Right kidney (tissue), 1 donor: ENCODE results near the gene CD28.

Experiments
- DNase-seq: peaks from one replicate; pipeline ENCODE4 v3.0.0-alpha.2; 2016

The CD28 gene

DNA sequence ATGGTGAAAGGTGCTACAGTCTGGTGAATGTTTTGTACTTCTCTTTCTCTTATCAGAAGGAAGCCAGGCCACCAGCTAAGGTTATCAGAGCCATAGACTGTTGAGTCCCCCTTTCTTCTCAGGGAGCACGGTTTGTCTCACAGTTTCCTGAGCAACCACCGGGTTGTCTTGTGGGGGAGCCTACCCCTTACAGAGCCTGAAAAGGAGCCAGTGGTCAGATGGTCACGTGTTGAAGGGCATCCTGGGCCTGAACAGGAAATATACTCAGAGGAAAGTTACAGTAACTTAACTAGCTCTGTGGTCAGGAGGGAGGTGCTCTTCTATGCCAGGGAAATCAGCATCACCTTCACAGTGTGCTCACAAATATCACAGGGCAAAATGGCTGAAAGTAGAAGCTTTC is 11.6 kb downstream of the CD28 start:
- no peak for DNase-seq

DNA sequence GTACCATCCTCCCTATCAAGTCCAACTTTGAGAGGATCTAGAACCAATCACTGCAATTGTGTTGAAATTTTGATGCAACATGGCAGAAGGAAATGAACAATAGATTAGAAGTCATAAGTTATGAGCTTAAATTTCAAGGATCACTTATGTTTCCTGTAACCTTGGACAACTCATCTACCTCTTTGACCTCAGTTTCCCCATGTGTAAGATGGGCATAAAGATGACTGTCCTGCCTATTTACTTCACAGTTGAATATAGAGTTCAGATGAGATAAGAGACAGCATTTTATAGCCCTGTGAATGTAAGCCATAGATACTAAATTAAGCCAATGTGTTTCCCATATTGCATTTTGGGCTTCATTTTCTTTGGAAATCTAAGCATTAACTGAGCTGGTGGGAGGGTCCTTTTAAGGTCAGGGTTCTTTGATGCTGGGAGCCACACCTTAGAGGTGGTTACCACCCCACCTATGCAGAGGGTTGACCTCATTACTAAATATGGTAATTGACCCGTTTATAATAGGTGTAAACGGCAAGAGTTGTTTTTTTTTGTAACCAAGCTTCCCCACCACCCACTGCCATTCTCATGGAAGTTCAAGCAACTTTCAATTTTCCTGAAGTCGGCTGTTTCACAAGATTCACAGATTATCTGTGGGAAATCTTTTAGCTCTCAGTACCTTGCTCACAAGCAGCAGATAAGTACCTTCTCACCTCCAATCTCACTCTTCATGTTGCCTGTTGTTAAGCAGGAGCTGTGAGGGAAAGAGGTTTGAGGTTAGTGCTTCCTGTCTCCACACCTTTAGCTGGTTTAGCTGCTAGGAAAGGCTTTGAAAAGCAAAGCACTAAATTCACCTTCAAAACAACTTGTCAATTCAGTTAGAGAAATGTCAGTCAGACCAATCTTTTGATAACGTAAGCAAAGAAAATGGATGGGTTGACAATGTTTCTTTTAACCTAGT is 13.3 kb downstream of the CD28 start:
- no peak for DNase-seq

DNA sequence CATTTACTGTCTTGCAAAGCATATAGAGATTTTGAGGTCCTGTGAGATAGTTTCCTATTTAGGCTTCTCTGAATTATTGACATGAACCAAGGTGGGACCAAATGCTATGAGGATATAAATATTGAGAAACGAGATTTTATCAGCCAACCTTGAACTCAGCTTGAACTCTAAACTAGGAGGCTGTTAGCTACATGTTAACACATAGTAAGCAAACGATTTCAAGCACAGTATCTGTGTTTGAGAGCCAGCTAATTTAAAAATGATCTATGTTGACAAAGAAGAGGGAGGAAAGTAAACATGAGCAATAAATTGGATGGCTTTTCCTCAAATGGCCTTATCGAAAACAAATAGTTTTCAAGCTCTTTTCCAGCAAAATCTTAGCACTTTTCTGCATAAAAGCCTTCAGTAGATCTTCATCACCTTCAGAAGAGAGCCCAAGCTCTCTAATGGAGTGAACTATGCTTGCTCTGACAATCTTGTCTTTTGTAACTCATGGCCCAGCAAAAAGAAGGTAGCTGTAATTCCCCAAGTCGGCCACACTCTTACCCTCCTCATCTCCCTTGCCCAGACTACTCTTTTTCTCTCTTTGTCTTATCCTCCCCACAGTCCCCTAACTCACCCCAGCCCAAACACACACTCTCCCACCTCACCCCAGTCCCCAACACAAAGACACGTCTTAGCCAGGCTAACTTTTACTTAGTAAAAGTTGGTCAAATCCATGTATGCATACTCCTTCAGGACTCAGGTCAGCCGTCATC is 14.7 kb downstream of the CD28 start:
- no peak for DNase-seq

DNA sequence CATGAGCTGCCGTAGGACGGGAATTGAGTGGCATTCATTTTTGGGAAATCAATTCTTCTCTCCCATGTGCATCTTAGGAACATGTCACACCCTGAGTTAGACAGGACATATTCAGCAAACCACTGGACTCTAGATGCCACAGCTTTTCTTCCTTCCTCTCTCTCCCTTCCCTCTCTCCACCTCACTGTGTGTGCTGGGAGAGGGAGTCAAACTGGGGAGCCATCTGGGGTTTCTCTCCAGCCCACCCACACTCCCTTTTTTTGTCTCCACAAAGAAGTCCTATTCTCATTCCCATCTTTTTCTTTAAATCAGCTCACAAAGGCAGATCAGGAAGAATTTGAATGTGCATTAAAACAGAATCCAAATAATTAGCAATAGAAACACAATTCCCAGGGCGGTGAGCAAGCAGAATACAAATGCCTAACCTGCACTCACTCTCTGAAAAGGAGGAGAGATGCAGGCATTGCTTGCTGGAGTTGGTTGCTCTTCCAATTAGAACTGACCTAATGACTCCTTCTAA is 15.4 kb downstream of the CD28 start:
- no peak for DNase-seq

DNA sequence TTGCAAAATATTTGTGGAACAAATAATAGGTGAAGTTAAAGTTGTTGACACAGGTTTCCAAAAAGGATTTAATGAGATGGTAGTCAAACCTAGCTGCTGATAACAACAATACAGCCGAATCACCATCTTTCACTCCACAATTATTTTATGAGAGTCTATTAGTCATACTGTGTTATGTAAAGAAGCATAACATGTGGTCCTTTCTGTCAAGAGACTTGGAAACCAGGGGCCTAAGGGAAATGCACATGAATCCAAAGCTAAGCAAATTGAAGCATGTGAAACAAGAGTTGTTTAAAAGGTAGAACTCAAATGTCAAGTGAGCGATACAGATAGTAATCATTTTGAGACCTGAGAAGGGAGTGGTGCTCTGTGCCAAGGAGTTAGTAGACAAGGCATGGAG is 16.0 kb downstream of the CD28 start:
- DNase-seq: no peak

DNA sequence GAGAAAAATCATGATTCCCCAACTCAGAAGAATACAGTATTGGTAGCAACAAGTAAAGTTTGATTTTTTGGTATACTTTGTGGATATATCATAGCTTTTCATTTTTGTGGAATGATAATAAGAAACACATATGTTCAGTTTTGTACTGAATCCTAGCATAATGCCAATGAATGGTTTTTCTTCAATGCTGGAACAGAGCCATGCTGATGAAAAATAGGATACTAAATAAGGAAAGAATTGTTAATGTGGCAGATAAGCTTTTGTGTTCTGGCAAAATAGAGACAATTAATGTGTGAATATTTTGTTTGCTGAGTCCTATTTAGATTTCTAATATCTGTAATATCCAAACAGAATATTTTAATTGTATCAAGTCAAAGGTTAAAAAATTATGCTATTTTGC is 21.9 kb downstream of the CD28 start:
- DNase-seq: no peak

DNA sequence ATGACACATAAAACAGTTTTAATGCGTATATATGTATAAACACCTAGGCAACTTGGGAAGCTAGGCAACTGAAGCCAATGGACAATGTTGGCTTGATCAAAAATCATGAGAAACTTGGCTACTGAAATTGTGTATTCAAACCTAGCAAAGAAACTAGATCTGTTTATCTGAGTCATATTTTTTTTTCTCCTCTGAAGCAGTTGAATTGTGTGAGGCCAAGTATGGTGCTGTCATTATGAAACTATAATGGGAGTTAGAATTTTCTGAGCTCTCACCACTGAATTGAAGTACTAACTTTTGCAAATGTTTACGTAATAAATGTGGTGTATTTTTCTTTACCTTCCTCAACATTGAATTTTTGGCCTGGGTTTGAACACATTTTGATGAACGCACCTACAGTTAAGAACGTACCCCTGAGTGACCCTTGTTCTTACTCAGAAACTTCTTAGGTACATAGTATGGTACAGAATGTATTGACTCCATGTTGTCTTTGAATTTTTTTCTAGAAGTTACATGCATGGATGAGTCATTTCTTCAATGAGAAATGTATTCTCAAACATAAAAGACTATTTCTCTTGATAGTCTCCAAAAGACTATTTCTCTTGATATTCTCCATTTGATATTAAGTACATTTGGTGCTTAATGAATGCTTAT is 23.8 kb downstream of the CD28 start:
- no peak for DNase-seq

DNA sequence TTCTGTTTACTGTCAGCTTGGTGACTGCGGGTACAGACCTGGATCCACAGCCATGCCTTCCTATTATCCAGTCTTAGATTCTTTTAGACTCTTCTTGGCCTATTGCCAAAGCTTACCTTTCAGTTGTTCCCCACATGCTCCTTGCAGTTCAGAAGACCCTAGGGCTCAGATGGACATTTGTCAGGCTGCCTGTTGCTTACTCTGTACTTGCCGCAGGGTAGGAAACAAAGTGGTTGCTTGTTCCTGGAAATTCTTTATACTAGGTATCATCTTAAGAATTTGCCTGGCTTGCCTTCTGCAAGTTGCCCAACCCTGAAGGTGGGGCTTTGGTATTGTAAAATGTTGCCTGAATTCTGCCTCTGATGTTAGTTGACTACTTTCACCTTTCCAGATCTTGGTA is 24.4 kb downstream of the CD28 start:
- no peak for DNase-seq

DNA sequence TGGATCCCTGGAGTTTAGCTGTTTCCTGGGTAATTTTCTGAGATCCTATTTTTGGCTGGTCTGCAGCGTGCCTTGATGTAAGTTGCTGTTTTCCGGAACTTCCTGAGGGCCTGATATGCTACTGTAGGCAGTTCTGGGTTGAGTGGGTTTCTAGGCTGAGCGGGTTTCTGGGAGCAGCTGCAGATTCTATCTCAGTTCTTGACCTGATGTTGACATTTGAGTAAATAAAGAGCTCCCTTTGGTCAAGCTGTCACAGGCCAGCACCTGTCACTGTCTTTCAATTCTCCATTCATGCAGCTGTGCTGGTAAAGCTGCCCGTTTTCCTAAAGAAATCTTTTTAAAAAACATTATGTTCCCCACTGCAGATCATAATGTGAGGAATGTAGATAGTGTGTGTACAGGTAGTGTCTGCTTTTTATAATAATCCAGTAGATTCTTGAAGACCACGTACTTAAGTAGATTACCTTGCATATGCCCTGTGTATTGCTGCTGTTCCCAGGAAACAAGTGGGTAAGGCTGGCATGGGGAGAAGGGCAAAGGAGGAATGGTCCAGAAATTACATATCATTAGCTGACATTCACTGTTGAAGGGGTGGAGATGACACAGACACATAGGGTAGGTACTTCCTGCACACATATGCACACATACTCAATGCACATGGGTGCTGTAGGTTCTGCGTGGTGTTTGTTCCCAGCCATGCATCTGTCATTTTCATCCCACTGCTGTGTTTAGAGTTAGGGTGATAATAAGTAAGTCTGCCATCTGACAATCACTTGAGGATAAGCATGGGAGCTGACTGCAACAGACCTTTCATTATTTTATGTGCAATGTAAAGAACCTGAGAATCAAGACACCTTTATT is 25.9 kb downstream of the CD28 start:
- DNase-seq: no peak

DNA sequence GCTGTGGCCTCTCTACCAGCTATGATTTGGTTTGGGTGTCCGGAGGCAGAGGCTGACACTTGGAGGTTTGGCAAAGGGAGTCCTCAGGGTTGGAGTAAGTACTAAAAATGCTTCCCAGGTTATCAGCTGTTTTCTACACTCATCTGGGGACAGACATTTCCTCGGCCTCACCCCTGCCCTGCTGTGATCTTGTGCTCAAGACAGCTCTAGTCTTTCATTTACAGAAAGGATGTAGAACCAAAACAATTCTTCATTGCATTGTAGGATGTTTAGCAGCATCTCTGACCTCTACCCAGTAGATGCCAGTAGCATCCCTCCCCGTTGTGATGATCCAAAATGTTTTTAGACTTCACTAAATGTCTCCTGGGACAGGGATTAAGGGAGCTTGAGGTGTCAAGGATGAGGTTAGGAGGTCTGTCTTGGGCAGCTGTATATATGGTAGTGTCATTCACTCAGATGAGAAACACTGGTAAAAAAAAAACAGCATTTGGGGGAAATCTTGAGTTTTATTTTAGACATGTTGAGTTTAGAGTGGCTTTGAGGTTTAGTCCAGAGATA is 26.6 kb downstream of the CD28 start:
- DNase-seq: no peak

DNA sequence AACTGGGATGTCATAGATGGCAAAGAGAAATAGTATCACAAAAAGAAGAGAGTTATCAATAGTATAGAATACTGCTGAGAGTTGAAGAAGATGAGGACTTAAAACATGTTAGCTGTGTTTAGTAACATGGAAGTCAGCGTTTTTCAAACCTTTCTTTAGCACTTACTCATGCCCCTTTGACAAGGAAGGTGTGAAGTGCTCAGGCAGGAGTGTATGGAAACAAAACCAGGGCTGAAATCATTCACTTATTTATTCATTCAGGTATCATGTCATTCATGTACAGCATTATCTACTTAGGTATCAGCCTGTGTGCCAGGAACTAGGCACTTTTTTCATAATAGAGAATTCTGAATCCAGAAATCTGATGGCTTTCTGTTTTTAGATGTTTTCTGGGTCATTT is 27.2 kb downstream of the CD28 start:
- no peak for DNase-seq

DNA sequence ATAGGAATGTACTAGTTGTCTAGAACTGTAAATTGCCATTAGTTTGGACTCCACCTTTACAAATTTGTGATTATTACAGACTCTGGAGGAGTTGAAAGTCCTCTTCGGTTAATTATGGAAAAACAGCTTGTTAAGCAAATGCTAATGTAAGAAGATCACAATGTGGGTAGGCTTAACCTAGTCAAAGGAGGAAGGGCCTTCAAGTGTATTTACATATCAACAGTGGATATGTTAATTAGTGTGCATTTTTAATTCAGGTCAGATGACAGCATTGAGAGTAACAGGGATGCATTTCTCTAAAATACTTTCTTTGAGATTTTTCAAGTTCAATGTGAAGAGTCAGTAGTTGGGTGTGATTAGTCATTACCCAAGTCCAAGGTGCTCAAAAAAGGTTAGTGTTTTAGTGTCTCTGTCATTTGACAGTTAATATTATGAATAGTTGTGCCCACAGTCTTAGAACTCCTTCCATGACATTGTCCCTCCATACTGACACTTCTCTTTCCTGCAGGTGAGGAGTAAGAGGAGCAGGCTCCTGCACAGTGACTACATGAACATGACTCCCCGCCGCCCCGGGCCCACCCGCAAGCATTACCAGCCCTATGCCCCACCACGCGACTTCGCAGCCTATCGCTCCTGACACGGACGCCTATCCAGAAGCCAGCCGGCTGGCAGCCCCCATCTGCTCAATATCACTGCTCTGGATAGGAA is 28.0 kb downstream of the CD28 start:
- no peak for DNase-seq

DNA sequence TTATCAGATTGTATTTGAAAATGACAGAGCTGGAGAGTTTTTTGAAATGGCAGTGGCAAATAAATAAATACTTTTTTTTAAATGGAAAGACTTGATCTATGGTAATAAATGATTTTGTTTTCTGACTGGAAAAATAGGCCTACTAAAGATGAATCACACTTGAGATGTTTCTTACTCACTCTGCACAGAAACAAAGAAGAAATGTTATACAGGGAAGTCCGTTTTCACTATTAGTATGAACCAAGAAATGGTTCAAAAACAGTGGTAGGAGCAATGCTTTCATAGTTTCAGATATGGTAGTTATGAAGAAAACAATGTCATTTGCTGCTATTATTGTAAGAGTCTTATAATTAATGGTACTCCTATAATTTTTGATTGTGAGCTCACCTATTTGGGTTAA is 30.9 kb downstream of the CD28 start:
- DNase-seq: no peak

DNA sequence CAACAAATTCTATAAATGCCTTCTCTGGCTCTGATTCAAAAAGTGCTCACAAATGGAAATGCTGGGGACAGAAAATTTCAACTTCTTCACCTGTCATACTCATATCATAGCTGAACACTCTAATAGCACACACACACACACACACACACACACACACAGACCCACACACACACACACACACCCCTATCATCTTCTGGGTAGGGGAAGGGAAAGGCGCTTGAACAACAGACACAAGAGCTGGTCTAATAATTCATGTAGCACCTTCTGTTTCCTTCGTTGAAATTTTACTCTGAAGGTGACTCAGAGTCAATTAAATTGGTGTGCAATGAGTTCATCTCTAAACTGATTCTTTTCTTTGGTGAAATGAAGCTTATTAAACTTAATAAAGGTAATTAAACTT is 32.9 kb downstream of the CD28 start:
- DNase-seq: no peak

DNA sequence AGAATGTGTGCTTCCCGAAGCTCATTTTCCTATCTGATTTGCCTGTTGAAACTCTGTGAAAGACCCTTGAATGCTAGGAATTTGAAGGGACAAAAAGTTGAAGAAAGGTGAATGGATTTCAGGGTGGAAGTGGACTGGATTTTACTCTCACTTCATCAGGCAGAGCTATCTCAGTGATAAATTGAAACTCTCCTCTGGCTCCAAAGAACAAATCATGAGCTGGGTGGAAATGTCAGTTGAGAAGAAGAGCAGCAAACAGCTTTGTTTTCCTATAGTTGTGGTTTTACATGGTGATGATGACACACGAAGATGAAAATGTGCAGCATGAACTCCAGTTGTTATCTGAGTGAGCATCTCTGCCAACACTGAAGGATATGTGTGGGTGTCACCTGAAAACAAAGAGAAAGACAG is 34.4 kb downstream of the CD28 start:
- DNase-seq: no peak

DNA sequence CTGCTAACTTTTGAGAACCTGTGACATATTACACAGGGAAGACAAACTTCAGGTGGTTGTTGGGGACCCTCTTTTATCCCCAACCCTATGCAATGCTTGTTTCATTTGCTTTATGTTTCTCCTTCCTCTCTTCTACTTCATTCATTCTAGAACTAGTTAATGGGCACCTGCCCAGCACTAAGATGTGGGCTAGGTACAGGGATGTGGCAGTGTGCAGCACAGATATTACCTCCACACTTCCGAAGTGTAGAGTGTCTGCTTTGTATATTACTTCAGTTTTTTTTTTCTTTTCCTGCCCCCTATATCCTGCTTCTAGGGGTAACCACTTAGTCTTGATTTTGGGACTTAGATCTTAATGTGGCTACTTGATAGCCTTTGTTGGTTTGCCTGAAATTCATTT is 35.1 kb downstream of the CD28 start:
- no peak for DNase-seq

DNA sequence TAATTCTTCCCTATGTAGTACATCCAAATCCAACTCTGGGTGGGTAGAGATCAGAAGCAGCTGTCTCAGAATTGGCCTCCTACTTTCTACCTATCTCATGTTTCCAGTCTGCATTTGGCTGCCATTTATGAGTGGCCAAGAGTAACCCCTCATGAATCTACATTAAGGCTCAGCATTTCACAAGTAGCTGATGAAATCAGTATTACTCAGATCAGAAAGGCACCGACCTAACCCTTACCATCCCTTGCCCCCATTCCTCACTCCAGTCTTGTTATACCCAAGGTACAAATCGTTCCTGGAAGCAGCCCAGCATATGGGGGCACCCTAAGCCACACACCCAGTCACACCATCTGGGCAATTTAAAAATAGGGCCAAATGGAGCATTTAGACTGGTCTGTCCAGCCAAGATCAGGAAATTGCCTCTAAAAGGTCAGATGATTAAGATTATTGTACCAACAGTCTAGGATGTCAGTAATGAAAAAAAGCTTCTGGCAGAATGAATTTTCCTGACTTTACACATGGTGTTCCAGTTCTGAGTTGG is 37.1 kb downstream of the CD28 start:
- DNase-seq: no peak

DNA sequence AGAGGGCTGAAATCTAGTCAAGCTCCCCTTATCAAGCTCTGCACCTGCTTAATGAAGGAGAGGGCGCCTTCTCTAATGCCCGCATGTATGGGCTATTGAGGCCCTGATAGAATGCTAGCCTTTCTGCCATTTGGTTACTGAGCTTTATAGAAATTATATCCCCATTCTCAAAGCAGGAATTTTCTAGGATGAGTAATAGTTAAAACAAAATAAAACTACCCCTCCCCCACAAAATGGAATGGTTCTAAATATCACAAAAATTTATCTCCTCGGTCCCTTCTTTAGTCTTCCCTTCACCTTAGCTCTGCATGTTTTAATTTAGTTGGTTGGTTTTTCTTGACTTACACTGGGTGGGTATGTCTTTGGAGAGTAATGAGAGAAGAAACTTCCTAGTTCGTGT is 37.7 kb downstream of the CD28 start:
- DNase-seq: no peak

DNA sequence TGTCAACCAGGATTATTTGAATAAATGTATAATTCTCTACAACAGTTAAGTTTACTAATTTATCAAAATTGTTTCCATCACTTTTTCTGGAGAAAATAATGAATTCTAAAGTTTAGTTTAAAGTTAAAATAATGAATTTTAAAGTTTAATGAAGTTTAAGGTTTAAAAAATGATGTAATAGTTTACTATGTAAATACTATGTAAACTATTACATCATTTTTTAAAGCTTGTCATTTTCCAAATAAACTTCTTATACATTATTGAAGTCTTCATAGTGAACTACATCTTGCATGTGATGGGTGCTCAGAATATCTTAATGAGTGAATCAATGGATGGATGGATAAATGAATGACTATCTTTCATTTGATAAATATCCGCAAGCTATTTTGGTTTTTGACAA is 38.8 kb downstream of the CD28 start:
- DNase-seq: no peak

DNA sequence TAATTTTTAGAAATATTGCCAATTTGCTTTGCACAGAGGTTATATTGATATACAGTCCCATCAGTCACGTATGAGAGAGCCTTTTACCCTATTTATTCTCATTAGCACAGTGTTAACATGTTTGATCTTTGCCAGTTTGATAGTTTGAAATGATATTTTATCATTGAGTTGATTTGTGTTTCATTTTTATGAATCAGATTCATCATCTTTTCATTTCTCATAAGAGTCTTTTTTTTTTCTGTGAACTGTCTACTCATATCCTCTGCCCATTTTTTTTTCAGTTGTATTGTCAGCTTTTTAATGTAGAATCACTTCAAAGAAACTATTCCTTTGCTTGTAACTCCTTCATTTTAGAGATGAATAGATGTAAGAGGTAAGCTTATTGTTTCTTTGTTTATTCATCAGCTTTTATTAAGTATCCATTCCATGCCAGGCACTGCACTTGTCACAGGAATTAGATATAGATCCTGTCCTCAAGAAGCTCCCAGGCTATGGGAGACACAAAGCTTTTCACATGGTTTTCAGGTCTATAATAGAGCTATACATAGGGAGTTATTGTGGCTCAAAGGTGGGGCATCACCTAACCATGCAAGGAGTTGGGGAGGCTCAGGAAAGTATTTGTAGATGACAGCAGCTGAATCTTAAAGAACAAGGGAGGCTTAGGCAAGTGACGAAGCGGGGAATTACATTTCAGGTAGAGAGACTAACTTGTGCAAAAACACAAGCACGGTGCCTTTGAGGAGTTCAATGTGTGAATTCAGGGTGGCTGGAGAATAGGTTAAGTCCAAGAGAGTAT is 42.1 kb downstream of the CD28 start:
- DNase-seq: no peak
